ENCODE data around the gene CTNNA3.

CTNNA3 gene

GRCh38 chr10:66049335-66049734 is 1646.7 kb downstream of the CTNNA3 start:
- Histone ChIP-seq H3K4me3 (ENCODE audit: control insufficient read depth in 1 of 7, extremely low read depth in 1 of 7, insufficient read depth in 4 of 7, low read depth in 2 of 7, low read length in 6 of 7) (no peak overlapping the region), H3K27me3 (replicated peaks in 2 of 5; ENCODE audit: control insufficient read depth in 4 of 5, insufficient read depth in 5 of 5, low read length in 4 of 5) (no peaks in the 10 kb centered on the region), H3K27ac (ENCODE audit: insufficient read depth in 1 of 2, low read depth in 1 of 2, low read length in 2 of 2, poor library complexity in 1 of 2, severe bottlenecking in 2 of 2) (no peak overlapping the region), H3K4me1 (ENCODE audit: control extremely low read depth in 1 of 4, control insufficient read depth in 4 of 4, insufficient read depth in 4 of 4, low read length in 3 of 4) (no peaks in the 10 kb centered on the region), H3K9me3 (ENCODE audit: control extremely low read depth in 1 of 5, control insufficient read depth in 4 of 5, insufficient read depth in 2 of 5, low read depth in 1 of 5, low read length in 4 of 5) (peaks cover 0 to 3% (median 0%) of the 10 kb centered on the region in 5 experiments), H3K36me3 (ENCODE audit: control insufficient read depth in 4 of 4, insufficient read depth in 4 of 4, low read length in 3 of 4) (no peaks in the 10 kb centered on the region)
- ChIA-PET POLR2A (no interaction called here), CTCF (no interaction called here)
- WGBS (ENCODE audit: insufficient coverage), result no CpG with 5 or more reads among the region's 3 CpGs
- no peak for DNase-seq

- H3K27ac ChIP-seq (ENCODE audit: insufficient read depth in 1 of 2, low read depth in 1 of 2, low read length in 2 of 2, poor library complexity in 1 of 2, severe bottlenecking in 2 of 2), result no peak overlapping the region
- H3K36me3 ChIP-seq (ENCODE audit: control insufficient read depth in 4 of 4, insufficient read depth in 4 of 4, low read length in 3 of 4), result no peaks in the 10 kb centered on the region
- H3K4me3 ChIP-seq (ENCODE audit: control insufficient read depth in 1 of 7, extremely low read depth in 1 of 7, insufficient read depth in 4 of 7, low read depth in 2 of 7, low read length in 6 of 7), result no peak overlapping the region
- DNase-seq, result no peak
- H3K27me3 ChIP-seq (replicated peaks in 2 of 5; ENCODE audit: control insufficient read depth in 4 of 5, insufficient read depth in 5 of 5, low read length in 4 of 5), result no peaks in the 10 kb centered on the region
- H3K9me3 ChIP-seq (ENCODE audit: control extremely low read depth in 1 of 5, control insufficient read depth in 4 of 5, insufficient read depth in 2 of 5, low read depth in 1 of 5, low read length in 4 of 5), result peaks cover 0 to 3% (median 0%) of the 10 kb centered on the region in 5 experiments
- CTCF ChIA-PET, result no interaction called here
- no peaks in the 10 kb centered on the region for H3K4me1 ChIP-seq (ENCODE audit: control extremely low read depth in 1 of 4, control insufficient read depth in 4 of 4, insufficient read depth in 4 of 4, low read length in 3 of 4)
- POLR2A ChIA-PET, result no interaction called here
- WGBS (ENCODE audit: insufficient coverage), result 100% methylated on average over 1 of the region's 1 CpG
These were observed 1650.1 kb downstream of the CTNNA3 start for GRCh38 chr10:66045859-66046258.

GRCh38 chr10:66041771-66042170 is 1654.2 kb downstream of the CTNNA3 start:
- no peak for DNase-seq
- ChIA-PET POLR2A (no interaction called here), CTCF (no interaction called here)
- no peaks in the 10 kb centered on the region for H3K27me3 ChIP-seq (replicated peaks in 2 of 5; ENCODE audit: control insufficient read depth in 4 of 5, insufficient read depth in 5 of 5, low read length in 4 of 5)
- no peak overlapping the region for H3K4me3 ChIP-seq (ENCODE audit: control insufficient read depth in 1 of 7, extremely low read depth in 1 of 7, insufficient read depth in 4 of 7, low read depth in 2 of 7, low read length in 6 of 7)
- peaks cover 0 to 4% (median 0%) of the 10 kb centered on the region in 5 experiments for H3K9me3 ChIP-seq (ENCODE audit: control extremely low read depth in 1 of 5, control insufficient read depth in 4 of 5, insufficient read depth in 2 of 5, low read depth in 1 of 5, low read length in 4 of 5)
- H3K36me3 ChIP-seq (ENCODE audit: control insufficient read depth in 4 of 4, insufficient read depth in 4 of 4, low read length in 3 of 4), result no peaks in the 10 kb centered on the region
- no peaks in the 10 kb centered on the region for H3K4me1 ChIP-seq (ENCODE audit: control extremely low read depth in 1 of 4, control insufficient read depth in 4 of 4, insufficient read depth in 4 of 4, low read length in 3 of 4)
- whole genome bisulfite sequencing (ENCODE audit: insufficient coverage), result 30% methylated on average over 2 of the region's 3 CpGs
- H3K27ac ChIP-seq (ENCODE audit: insufficient read depth in 1 of 2, low read depth in 1 of 2, low read length in 2 of 2, poor library complexity in 1 of 2, severe bottlenecking in 2 of 2), result no peak overlapping the region

- ChIA-PET CTCF (no interaction called here), POLR2A (no interaction called here)
- H3K27ac ChIP-seq (ENCODE audit: insufficient read depth in 1 of 2, low read depth in 1 of 2, low read length in 2 of 2, poor library complexity in 1 of 2, severe bottlenecking in 2 of 2), result no peak overlapping the region
- no peaks in the 10 kb centered on the region for H3K4me1 ChIP-seq (ENCODE audit: control extremely low read depth in 1 of 4, control insufficient read depth in 4 of 4, insufficient read depth in 4 of 4, low read length in 3 of 4)
- H3K9me3 ChIP-seq (ENCODE audit: control extremely low read depth in 1 of 5, control insufficient read depth in 4 of 5, insufficient read depth in 2 of 5, low read depth in 1 of 5, low read length in 4 of 5), result peaks cover 0 to 3% (median 0%) of the 10 kb centered on the region in 5 experiments
- no peaks in the 10 kb centered on the region for H3K27me3 ChIP-seq (replicated peaks in 2 of 5; ENCODE audit: control insufficient read depth in 4 of 5, insufficient read depth in 5 of 5, low read length in 4 of 5)
- H3K36me3 ChIP-seq (ENCODE audit: control insufficient read depth in 4 of 4, insufficient read depth in 4 of 4, low read length in 3 of 4), result no peaks in the 10 kb centered on the region
- H3K4me3 ChIP-seq (ENCODE audit: control insufficient read depth in 1 of 7, extremely low read depth in 1 of 7, insufficient read depth in 4 of 7, low read depth in 2 of 7, low read length in 6 of 7), result no peak overlapping the region
- WGBS (ENCODE audit: insufficient coverage), result no CpG with 5 or more reads among the region's 1 CpG
- no peak for DNase-seq
These were observed 1657.4 kb downstream of the CTNNA3 start for GRCh38 chr10:66038623-66039022.

DNA sequence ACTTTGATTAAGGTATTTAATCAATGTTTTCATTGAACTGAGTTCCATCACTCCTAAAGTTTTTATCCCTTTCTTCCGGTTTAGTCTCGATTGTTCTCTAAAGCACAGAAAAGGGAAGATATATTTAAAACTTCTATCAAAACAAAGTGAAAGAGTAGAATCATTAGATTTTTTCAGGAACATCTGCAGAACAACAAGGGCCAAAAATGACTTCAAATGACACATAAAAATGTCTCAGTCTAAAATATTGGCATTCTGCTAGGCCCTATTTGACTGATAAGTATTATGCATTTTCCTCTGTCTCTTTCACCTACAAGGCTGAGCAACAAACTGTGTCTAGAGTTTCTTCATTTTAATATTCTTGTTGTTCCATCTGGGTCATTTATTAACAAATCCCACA is 1669.7 kb downstream of the CTNNA3 start:
- H3K36me3 ChIP-seq (ENCODE audit: control insufficient read depth in 4 of 4, insufficient read depth in 4 of 4, low read length in 3 of 4), result no peaks in the 10 kb centered on the region
- H3K27me3 ChIP-seq (replicated peaks in 2 of 5; ENCODE audit: control insufficient read depth in 4 of 5, insufficient read depth in 5 of 5, low read length in 4 of 5), result no peaks in the 10 kb centered on the region
- CTCF ChIA-PET, result no interaction called here
- POLR2A ChIA-PET, result no interaction called here
- no peak overlapping the region for H3K4me3 ChIP-seq (ENCODE audit: control insufficient read depth in 1 of 7, extremely low read depth in 1 of 7, insufficient read depth in 4 of 7, low read depth in 2 of 7, low read length in 6 of 7)
- H3K9me3 ChIP-seq (ENCODE audit: control extremely low read depth in 1 of 5, control insufficient read depth in 4 of 5, insufficient read depth in 2 of 5, low read depth in 1 of 5, low read length in 4 of 5), result no peaks in the 10 kb centered on the region
- H3K4me1 ChIP-seq (ENCODE audit: control extremely low read depth in 1 of 4, control insufficient read depth in 4 of 4, insufficient read depth in 4 of 4, low read length in 3 of 4), result no peaks in the 10 kb centered on the region
- no CpG with 5 or more reads among the region's 2 CpGs for WGBS (ENCODE audit: insufficient coverage)
- DNase-seq, result no peak
- no peak overlapping the region for H3K27ac ChIP-seq (ENCODE audit: insufficient read depth in 1 of 2, low read depth in 1 of 2, low read length in 2 of 2, poor library complexity in 1 of 2, severe bottlenecking in 2 of 2)

GRCh38 chr10:66025186-66025585 is 1670.8 kb downstream of the CTNNA3 start:
- Histone ChIP-seq H3K27ac (ENCODE audit: insufficient read depth in 1 of 2, low read depth in 1 of 2, low read length in 2 of 2, poor library complexity in 1 of 2, severe bottlenecking in 2 of 2) (no peak overlapping the region), H3K4me3 (ENCODE audit: control insufficient read depth in 1 of 7, extremely low read depth in 1 of 7, insufficient read depth in 4 of 7, low read depth in 2 of 7, low read length in 6 of 7) (no peak overlapping the region), H3K36me3 (ENCODE audit: control insufficient read depth in 4 of 4, insufficient read depth in 4 of 4, low read length in 3 of 4) (no peaks in the 10 kb centered on the region), H3K4me1 (ENCODE audit: control extremely low read depth in 1 of 4, control insufficient read depth in 4 of 4, insufficient read depth in 4 of 4, low read length in 3 of 4) (no peaks in the 10 kb centered on the region), H3K9me3 (ENCODE audit: control extremely low read depth in 1 of 5, control insufficient read depth in 4 of 5, insufficient read depth in 2 of 5, low read depth in 1 of 5, low read length in 4 of 5) (no peaks in the 10 kb centered on the region), H3K27me3 (replicated peaks in 2 of 5; ENCODE audit: control insufficient read depth in 4 of 5, insufficient read depth in 5 of 5, low read length in 4 of 5) (no peaks in the 10 kb centered on the region)
- no peak for DNase-seq
- CTCF ChIA-PET, result no interaction called here
- POLR2A ChIA-PET, result no interaction called here

- no peak for DNase-seq
- no peak overlapping the region for H3K27ac ChIP-seq (ENCODE audit: insufficient read depth in 1 of 2, low read depth in 1 of 2, low read length in 2 of 2, poor library complexity in 1 of 2, severe bottlenecking in 2 of 2)
- WGBS (ENCODE audit: insufficient coverage), result no CpG with 5 or more reads among the region's 2 CpGs
- H3K27me3 ChIP-seq (replicated peaks in 2 of 5; ENCODE audit: control insufficient read depth in 4 of 5, insufficient read depth in 5 of 5, low read length in 4 of 5), result no peaks in the 10 kb centered on the region
- no peaks in the 10 kb centered on the region for H3K4me1 ChIP-seq (ENCODE audit: control extremely low read depth in 1 of 4, control insufficient read depth in 4 of 4, insufficient read depth in 4 of 4, low read length in 3 of 4)
- no peak overlapping the region for H3K4me3 ChIP-seq (ENCODE audit: control insufficient read depth in 1 of 7, extremely low read depth in 1 of 7, insufficient read depth in 4 of 7, low read depth in 2 of 7, low read length in 6 of 7)
- no peaks in the 10 kb centered on the region for H3K36me3 ChIP-seq (ENCODE audit: control insufficient read depth in 4 of 4, insufficient read depth in 4 of 4, low read length in 3 of 4)
- no peaks in the 10 kb centered on the region for H3K9me3 ChIP-seq (ENCODE audit: control extremely low read depth in 1 of 5, control insufficient read depth in 4 of 5, insufficient read depth in 2 of 5, low read depth in 1 of 5, low read length in 4 of 5)
- POLR2A ChIA-PET, result no interaction called here
- CTCF ChIA-PET, result no interaction called here
These were observed 1674.6 kb downstream of the CTNNA3 start for GRCh38 chr10:66021423-66021822.

GRCh38 chr10:66008221-66008620 is 1687.8 kb downstream of the CTNNA3 start:
- Histone ChIP-seq H3K27ac (ENCODE audit: insufficient read depth in 1 of 2, low read depth in 1 of 2, low read length in 2 of 2, poor library complexity in 1 of 2, severe bottlenecking in 2 of 2) (no peak overlapping the region), H3K4me3 (ENCODE audit: control insufficient read depth in 1 of 7, extremely low read depth in 1 of 7, insufficient read depth in 4 of 7, low read depth in 2 of 7, low read length in 6 of 7) (no peak overlapping the region), H3K4me1 (ENCODE audit: control extremely low read depth in 1 of 4, control insufficient read depth in 4 of 4, insufficient read depth in 4 of 4, low read length in 3 of 4) (no peaks in the 10 kb centered on the region), H3K9me3 (ENCODE audit: control extremely low read depth in 1 of 5, control insufficient read depth in 4 of 5, insufficient read depth in 2 of 5, low read depth in 1 of 5, low read length in 4 of 5) (no peaks in the 10 kb centered on the region), H3K27me3 (replicated peaks in 2 of 5; ENCODE audit: control insufficient read depth in 4 of 5, insufficient read depth in 5 of 5, low read length in 4 of 5) (no peaks in the 10 kb centered on the region), H3K36me3 (ENCODE audit: control insufficient read depth in 4 of 4, insufficient read depth in 4 of 4, low read length in 3 of 4) (no peaks in the 10 kb centered on the region)
- WGBS (ENCODE audit: insufficient coverage), result 95% methylated on average over 3 of the region's 5 CpGs
- ChIA-PET POLR2A (no interaction called here), CTCF (no interaction called here)
- DNase-seq, result no peak
